ENCODE data around the gene RNF13. TPM values are rescaled to one million over a fixed set of nuclear protein-coding genes. Genes with fewer than 3 reads are reported as not detected.
A peak's percentile ranks its signal among the peaks of the same experiment; 100 is the strongest.
"Not testable (repeated sequence)": the region's sequence is repeated elsewhere in the genome, so short reads cannot be mapped to it uniquely, and the experiment has no call there.

The RNF13 gene
- total RNA-seq, 1 experiment from 2014 or later: 94.5 TPM

GRCh38 chr3:149879872-149880271, 66.9 kb downstream of the RNF13 start:
- peak; percentile 47 for DNase-seq (ENCODE audit: low spot score)
- in situ Hi-C loops (cut with HindIII; ENCODE audit: low sequenced_read_pairs): no loop called here

GRCh38 chr3:149881879-149882278, 68.9 kb downstream of the RNF13 start:
- in situ Hi-C loops (cut with HindIII; ENCODE audit: low sequenced_read_pairs): no loop called here

GRCh38 chr3:149883134-149883533, 70.1 kb downstream of the RNF13 start:
- in situ Hi-C loops (cut with HindIII; ENCODE audit: low sequenced_read_pairs): no loop called here
- DNase-seq (ENCODE audit: low spot score): no peak

More at GRCh38 chr3:149881879-149882278, 68.9 kb downstream of the RNF13 start:
- DNase-seq (ENCODE audit: low spot score): no peak

- DNase-seq (ENCODE audit: low spot score); in situ Hi-C loops (cut with HindIII; ENCODE audit: low sequenced_read_pairs): not testable (repeated sequence)
These were observed 70.8 kb downstream of the RNF13 start for GRCh38 chr3:149883860-149884259.

- in situ Hi-C loops (cut with HindIII; ENCODE audit: low sequenced_read_pairs); DNase-seq (ENCODE audit: low spot score): not testable (repeated sequence)
These were observed 71.8 kb downstream of the RNF13 start for GRCh38 chr3:149884848-149885247.

GRCh38 chr3:149886957-149887356, 73.9 kb downstream of the RNF13 start:
- in situ Hi-C loops (cut with HindIII; ENCODE audit: low sequenced_read_pairs): no loop called here
- no peak for DNase-seq (ENCODE audit: low spot score)

GRCh38 chr3:149891621-149892020, 78.6 kb downstream of the RNF13 start:
- DNase-seq (ENCODE audit: low spot score): no peak
- in situ Hi-C loops (cut with HindIII; ENCODE audit: low sequenced_read_pairs): no loop called here

GRCh38 chr3:149892371-149892770, 79.4 kb downstream of the RNF13 start:
- DNase-seq (ENCODE audit: low spot score): no peak
- in situ Hi-C loops (cut with HindIII; ENCODE audit: low sequenced_read_pairs): no loop called here

GRCh38 chr3:149894205-149894604, 81.2 kb downstream of the RNF13 start:
- in situ Hi-C loops (cut with HindIII; ENCODE audit: low sequenced_read_pairs): no loop called here

GRCh38 chr3:149895339-149895738, 82.3 kb downstream of the RNF13 start:
- in situ Hi-C loops (cut with HindIII; ENCODE audit: low sequenced_read_pairs): no loop called here
- DNase-seq (ENCODE audit: low spot score): no peak

More at GRCh38 chr3:149894205-149894604, 81.2 kb downstream of the RNF13 start:
- DNase-seq (ENCODE audit: low spot score): no peak

GRCh38 chr3:149895769-149896168, 82.8 kb downstream of the RNF13 start:
- DNase-seq (ENCODE audit: low spot score): no peak
- in situ Hi-C loops (cut with HindIII; ENCODE audit: low sequenced_read_pairs): no loop called here

- no peak for DNase-seq (ENCODE audit: low spot score)
- in situ Hi-C loops (cut with HindIII; ENCODE audit: low sequenced_read_pairs): no loop called here
These were observed 85.8 kb downstream of the RNF13 start for GRCh38 chr3:149898771-149899170.

- in situ Hi-C loops (cut with HindIII; ENCODE audit: low sequenced_read_pairs): no loop called here
- no peak for DNase-seq (ENCODE audit: low spot score)
These were observed 87.3 kb downstream of the RNF13 start for GRCh38 chr3:149900322-149900721.

- in situ Hi-C loops (cut with HindIII; ENCODE audit: low sequenced_read_pairs): no loop called here
- DNase-seq (ENCODE audit: low spot score): no peak
These were observed 88.8 kb downstream of the RNF13 start for GRCh38 chr3:149901770-149902169.

- in situ Hi-C loops (cut with HindIII; ENCODE audit: low sequenced_read_pairs): no loop called here
- no peak for DNase-seq (ENCODE audit: low spot score)
These were observed 89.6 kb downstream of the RNF13 start for GRCh38 chr3:149902498-149903139.

- in situ Hi-C loops (cut with HindIII; ENCODE audit: low sequenced_read_pairs): no loop called here
- DNase-seq (ENCODE audit: low spot score): no peak
These were observed 93.0 kb downstream of the RNF13 start for GRCh38 chr3:149906036-149906435.

- in situ Hi-C loops (cut with HindIII; ENCODE audit: low sequenced_read_pairs): no loop called here
- no peak for DNase-seq (ENCODE audit: low spot score)
These were observed 95.5 kb downstream of the RNF13 start for GRCh38 chr3:149908424-149908957.

- in situ Hi-C loops (cut with HindIII; ENCODE audit: low sequenced_read_pairs): no loop called here
- no peak for DNase-seq (ENCODE audit: low spot score)
These were observed 96.9 kb downstream of the RNF13 start for GRCh38 chr3:149909923-149910322.

- DNase-seq (ENCODE audit: low spot score): no peak
- in situ Hi-C loops (cut with HindIII; ENCODE audit: low sequenced_read_pairs): no loop called here
These were observed 104.2 kb downstream of the RNF13 start for GRCh38 chr3:149917124-149917667.

GRCh38 chr3:149919509-149919908, 106.5 kb downstream of the RNF13 start:
- in situ Hi-C loops (cut with HindIII; ENCODE audit: low sequenced_read_pairs): no loop called here
- no peak for DNase-seq (ENCODE audit: low spot score)

- DNase-seq (ENCODE audit: low spot score): no peak
- in situ Hi-C loops (cut with HindIII; ENCODE audit: low sequenced_read_pairs): no loop called here
These were observed 107.1 kb downstream of the RNF13 start for GRCh38 chr3:149920119-149920518.

All from G401 (cell line).